ENCODE data around the gene AP3S2.
"Not testable (repeated sequence)": the region's sequence is repeated elsewhere in the genome, so short reads cannot be mapped to it uniquely, and the experiment has no call there.

Gene AP3S2

DNA sequence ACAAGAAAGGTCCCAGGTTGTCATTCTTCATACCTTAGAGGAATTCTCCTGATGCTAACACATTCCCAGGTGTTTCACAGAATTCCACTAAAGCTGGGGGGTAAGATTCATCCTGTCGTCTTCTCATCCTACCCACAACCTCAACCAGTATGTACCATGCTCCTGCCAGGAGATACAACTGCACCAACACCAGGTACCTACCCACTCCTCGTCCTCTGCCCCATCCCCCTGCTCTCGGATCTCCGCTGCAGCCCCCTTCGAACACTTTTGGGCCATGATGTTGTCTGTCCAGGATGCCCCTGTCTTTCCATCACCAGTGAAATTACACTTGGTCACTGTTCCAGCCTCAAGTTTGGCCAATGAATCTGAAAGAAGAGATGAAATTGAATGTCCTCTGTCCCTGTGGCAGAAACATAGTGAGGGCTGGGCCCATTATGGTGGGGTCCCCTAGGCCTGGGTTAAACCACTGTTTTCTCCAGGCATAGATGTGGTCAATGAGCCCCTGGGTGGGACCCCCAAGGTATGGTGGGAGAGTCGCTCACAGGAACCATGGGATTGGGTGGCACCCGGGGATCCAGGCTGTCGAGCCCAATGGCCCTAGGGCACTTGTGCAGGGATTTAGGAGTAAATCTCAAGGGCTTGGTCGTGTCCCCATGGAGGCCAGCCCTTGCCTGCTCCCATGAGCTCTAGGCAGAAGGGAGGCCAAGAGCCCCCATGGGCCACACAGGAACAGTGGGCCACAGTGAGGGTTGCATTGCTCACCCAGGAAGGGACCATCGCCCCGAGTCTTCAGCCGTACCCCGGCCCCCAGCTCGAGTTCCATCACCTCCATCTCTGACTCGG is 9.4 kb upstream of the AP3S2 start:
- DNase-seq (ENCODE audit: low read depth in 3 of 3): no peak

DNA sequence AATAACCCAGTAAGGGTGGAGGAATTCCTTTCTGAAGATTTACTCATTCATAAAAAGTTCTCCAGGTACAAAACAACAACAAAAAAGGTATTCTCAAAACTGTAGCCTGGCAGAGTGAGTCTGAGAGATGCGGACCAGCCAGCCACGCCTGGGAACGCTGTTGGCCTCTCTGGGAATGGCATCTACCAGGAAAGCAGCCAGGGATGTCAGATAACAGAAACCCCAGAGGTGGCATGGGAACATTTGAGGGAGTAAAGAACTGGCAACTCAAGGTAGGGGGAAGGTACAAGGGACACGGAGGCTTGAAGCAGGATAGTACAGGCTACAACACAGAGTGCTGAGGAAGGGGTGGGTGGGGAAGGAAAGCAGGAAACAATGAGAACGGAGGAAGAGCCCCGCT is 7.1 kb upstream of the AP3S2 start:
- no peak for DNase-seq (ENCODE audit: low read depth in 3 of 3)

DNA sequence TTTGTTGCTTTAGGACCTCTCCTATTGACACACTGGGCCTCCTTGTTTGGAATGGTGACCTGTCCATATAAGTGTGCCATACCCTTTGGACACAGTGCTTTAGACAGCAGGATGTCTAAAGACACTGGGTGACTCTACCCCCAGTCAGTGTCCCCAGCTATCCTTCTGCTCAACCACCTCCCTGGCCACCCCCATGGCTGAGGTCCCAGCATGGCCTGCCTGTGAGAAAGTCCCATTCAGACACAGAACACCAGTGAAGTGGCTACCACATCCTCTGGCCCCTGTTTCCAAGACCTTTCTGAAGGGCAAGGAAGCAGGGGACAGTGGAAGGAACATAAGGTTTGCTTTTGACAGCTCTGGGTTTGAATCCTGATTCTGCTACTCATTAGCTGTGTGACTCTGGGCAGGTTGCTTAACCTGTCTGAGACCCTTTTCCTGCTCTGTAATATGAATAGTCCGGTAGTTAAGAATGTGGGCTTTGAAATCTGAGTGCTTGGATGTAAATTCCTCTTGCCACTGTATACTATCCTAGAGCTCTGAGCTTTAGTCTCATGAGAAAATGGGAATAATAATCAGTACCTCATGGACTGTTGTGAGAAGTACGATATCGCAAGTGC is 6.3 kb upstream of the AP3S2 start:
- DNase-seq (ENCODE audit: low read depth in 3 of 3): no peak

DNA sequence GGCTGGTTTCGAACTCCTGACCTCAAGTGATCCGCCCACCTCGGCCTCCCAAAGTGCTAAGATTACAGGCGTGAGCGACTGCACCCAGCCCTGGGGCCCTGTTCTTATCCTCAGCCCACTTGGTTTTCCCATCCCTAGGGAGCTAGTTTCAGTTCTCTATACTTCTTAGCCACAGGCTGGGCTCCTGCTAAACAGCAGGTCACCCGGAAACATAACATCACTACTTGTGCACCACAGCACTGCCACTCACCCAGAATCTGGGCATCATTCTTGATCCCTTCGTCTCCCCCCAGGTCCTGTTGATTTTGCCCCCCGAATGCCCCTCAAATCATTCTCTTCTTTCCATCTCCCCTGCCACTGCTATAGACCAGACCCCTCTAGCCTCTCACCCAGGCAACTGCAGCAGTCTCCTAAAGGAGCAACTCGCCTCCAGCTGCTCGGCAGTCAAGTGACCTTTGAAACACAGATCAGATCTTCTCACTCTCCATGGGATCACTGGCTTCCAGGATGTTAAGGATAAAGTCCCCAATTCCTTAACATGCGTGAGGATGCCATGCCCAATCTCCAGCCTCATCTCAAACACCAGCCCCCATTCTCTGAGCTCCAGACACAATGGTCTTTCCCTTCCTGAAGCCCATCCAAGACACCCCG is 5.6 kb upstream of the AP3S2 start:
- no peak for DNase-seq (ENCODE audit: low read depth in 3 of 3)

DNA sequence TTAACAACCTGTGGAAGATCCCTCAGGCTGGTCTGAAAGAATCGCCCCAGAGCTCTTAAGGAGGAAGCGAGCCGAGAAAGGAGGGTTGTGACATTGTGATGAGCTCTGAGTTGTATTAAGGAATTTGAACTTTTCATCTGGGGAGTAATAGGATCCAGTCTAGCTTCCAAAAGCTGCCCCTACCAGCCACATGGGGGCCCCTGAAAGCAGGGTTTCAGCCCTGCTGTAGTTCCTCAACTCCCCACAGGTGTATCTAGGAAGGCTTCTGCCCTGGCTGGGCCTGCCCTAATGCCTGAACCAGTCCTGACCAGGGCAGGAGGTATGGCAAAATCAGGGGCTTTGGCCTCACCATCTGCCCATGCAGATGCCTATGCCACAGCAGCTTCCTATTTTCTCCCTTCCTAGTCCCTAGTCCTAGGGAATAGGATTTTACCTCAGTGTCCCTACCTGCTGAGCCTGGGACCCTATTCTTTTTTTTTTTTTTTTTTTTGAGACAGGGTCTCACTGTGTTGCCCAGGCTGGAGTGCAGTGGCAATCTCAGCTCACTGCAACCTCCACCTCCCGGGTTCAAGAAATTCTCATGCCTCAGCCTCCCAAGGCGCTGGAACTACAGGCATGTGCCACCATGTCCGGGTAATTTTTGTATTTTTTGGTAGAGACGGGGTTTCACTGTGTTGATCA is 5.0 kb upstream of the AP3S2 start:
- peak in 2 of 3 experiments; percentile 5 to 24 for DNase-seq (ENCODE audit: low read depth in 3 of 3)

DNA sequence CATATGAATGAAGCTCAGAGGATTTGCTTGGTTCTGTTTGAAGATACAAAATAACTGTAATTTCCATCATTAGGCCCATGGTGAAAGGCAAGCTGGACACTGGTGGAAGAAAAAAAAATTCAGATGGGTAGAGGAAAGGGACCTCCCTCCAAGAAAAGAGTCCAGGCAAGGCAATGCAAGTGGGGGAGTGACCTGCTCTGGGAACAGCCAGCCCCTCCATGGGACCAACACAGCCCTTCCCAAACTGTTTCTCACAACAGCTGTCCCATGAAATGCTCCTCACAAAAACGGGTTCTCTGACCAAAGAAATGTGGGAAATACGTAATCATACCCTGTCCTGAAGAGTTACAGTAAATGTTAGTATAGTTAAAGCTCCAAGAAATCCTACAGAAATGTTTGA is 4.4 kb upstream of the AP3S2 start:
- DNase-seq (ENCODE audit: low read depth in 3 of 3): no peak

DNA sequence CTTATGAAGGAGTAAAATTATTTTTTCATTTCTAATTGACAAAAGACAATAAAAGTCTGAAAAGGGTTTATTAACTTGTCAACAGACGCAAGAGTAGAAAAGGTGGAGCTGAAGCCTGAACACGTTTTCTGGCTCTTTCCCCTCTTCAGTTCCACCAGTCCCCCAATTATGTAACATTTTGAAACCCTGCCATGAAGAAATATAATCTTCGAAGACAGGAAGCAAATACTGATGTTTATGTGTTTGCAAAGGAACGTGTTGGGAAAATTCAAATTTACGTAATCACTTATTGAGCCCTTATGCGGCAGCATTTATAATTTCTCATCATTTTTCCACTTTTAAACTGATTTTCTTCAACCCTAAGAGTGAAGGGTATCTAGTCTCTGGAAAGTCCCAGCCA is 767 bp downstream of the AP3S2 start:
- no peak for DNase-seq (ENCODE audit: low read depth in 3 of 3)

DNA sequence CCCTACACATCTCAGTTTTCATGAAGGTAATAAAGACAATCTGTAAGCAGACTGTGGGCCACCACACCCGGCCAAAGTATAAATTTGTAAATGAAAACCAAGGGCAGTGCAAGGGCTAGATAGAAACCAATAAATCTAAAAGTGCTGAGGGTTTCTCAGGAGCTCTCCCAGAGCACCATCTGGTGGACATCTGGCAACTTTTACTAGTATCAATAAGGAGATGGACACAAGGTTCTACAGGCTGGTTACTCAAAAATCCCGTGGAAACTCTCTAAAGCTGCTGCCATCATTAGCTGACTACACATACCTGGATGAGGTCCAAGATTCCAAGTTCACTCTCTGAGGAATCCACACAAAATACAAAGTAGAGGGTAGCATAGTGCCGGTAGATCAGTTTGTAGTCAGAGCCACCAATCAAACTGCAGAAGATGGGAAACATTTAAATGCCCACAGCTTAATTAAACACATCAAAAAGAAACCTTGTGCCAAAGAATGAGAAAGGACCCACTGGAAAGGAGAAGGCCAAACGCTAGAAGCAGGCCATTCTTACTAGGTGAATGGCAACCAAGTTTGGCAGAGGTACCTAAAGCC is 5.5 kb downstream of the AP3S2 start:
- no peak for DNase-seq (ENCODE audit: low read depth in 3 of 3)

DNA sequence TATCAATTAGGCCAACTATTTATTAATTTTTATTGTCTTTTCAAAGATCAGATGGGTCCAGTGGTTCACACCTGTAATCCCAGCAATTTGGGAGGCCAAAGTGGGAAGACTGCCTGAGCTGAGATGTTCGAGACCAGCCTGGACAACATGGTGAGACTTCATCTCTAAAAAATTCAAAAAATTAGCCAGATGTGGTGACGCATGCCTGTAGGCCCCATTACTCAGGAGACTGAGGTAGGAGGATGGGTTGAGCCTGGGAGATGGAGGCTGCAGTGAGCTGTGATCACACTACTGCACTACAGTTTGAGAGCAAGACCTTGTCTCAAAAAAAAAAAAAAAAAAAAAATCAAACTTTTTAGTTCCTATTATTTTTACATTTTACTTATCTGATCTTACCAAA is 8.2 kb downstream of the AP3S2 start:
- DNase-seq (ENCODE audit: low read depth in 3 of 3): no peak

DNA sequence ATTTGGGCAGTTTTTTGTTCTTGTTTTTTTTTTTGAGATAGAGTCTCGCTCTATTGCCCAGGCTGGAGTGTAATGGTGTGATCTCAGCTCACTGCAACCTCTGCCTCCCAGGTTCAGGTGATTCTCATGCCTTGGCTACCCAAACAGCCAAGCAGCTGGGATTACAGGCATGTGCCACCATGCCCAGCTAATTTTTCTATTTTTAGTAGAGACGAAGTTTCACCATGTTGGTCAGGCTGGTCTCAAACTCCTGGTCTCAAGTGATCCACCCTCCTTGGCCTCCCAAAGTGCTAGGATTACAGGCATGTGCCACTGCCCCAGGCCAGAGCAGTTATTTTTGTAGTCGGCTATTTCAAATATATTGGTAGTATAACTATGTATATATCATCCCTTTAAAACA is 8.6 kb downstream of the AP3S2 start:
- DNase-seq (ENCODE audit: low read depth in 3 of 3): not testable (repeated sequence)

DNA sequence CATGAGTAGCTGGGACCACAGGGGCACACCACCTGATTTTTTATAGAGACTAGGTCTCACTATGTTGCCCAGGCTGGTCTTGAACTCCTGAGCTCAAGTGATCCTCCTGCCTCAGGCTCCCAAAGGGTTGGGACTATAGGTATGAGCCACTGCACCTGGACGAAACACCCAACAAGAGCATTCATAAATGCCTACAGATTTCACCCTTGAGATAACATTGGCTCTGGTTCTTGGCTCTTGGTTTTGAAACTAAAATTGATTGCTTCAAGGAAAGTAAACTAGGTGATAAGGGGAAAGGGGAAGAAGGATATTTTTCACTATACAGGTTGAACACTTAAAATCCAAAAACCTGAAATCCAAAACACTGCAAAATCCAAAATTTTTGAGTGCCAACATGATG is 10.3 kb downstream of the AP3S2 start:
- no peak for DNase-seq (ENCODE audit: low read depth in 3 of 3)

DNA sequence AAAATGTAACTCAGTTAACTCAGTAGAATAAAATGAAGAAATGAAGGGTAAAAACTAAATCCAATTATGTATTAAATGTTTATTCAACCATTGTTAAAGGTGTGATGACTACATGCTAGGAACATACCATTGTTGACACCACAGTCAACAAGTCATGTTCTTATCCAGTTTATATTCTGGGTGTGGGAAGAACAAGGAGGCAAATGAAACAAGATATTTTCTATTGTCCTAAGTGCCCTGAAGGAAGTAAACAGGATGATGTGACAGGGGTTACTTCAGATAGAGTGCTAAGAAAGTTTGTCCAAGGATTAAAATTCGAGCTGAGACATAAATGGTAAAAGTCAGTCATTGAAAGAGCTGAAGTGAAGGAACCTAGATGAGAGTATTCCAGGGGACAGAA is 13.1 kb downstream of the AP3S2 start:
- no peak for DNase-seq (ENCODE audit: low read depth in 3 of 3)

DNA sequence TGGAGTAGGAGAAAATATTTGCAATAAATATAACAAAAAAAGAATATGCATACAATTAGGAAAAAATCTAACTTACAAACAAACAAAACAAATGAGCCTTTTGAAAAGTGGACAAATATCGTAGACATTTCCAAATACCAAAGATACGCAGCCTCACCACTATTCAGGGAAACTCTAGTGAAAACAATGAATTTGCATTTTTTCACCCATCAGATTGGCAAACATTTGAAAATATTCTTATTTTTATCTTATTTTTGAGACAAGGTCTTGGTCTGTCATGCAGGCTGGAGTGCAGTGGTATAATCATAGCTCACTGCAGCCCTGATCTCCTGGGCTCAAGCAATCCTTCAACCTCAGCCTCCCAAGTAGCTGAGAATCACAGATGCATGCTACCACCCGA is 15.5 kb downstream of the AP3S2 start:
- DNase-seq (ENCODE audit: low read depth in 3 of 3): no peak

DNA sequence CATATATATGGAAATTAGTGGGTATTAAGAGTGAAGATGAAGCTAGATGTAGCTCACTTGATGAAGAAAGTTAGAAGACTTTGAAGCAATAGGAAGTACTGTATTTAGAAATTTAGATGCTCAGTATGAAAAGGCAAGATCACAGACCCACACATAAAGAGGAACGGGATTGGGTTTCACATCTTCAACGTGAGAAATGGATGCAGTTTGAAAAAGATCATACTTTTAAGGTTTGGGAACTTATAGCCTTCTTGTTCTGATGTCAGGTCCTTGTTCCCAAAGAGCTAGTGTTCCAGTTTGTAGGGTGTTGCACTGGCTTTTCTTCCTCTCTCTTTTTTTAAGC is 16.7 kb downstream of the AP3S2 start:
- no peak for DNase-seq (ENCODE audit: low read depth in 3 of 3)

DNA sequence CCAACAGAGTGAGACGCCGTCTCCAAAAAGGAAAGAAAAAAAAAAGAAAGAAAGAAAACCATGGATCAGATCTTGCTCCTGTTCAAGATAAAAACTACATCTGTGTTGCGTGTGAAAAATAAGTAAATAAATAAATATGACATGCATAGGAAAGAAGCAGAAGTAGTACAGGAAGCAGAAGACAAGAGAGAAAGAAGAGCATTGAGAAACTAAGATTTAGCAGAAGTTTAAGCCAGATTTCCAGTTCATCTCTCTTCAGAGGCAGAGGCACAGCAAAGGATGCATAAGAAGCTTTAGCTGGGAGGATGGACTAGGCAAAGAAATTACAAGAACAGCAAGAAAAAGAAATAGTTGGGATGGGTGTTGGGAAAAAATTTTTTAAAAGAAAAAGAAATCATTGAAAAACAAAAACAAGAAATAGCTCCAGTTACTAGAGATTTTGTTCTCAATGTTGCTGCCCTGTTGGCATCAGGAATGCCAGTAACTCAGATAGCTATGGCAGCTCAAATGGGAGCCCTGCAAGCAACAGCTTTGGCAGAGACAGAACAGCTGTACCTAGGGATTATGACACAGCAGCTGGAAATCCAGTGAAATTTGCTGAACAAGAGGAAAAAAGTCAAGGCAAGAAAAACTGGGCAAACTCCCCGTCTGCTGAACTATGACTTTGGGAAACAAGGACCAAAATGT is 17.3 kb downstream of the AP3S2 start:
- DNase-seq (ENCODE audit: low read depth in 3 of 3): no peak

DNA sequence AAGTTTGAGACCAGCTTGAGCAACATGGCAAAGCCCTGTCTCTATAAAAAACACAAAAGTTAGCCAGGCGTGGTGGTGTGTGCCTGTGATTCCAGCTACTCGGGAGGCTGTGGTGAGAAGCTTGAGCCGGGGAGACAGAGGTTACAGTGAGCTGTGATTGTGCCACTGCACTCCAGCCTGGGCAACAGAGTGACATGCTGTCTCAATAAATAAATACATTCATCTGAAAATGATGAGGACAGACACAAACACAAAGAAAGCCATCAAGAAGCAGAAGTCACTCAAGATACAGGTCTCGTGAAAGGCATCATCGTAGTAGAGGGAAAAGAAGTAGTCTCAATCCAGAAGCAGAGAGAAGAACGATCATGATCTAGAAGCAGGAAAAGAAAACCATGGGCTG is 18.1 kb downstream of the AP3S2 start:
- no peak for DNase-seq (ENCODE audit: low read depth in 3 of 3)

DNA sequence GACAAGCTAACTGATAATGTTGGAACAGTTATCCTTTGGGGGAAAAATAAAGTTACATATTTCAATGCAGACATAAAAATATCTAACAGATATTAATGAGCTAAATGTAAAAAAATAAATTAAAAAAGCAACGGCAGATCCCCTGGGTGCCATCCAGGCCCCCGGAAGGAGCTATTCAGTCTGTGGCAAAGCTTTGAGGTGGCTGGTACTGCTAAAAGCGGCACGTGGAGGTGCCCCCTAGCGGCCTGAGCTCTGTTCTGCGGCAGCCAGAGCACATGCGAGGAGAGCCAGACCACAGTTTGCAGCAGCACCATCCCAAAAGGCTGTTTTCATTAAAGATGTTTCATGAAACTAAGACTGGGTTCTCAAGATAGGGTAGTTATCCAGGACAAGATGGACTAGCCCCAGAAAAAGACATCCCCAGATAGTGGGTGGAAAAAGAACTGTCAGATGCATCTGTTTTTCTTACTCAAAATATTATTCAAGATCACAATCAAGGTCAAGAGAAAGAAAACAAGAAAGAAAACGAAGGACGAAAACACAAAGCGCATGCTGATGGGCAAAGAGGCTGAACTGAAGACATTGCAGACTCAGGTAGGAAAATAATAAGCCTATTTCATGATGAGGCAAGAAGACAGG is 18.7 kb downstream of the AP3S2 start:
- peak; percentile 66 to 82 (median 71) for DNase-seq (ENCODE audit: low read depth in 3 of 3)

DNA sequence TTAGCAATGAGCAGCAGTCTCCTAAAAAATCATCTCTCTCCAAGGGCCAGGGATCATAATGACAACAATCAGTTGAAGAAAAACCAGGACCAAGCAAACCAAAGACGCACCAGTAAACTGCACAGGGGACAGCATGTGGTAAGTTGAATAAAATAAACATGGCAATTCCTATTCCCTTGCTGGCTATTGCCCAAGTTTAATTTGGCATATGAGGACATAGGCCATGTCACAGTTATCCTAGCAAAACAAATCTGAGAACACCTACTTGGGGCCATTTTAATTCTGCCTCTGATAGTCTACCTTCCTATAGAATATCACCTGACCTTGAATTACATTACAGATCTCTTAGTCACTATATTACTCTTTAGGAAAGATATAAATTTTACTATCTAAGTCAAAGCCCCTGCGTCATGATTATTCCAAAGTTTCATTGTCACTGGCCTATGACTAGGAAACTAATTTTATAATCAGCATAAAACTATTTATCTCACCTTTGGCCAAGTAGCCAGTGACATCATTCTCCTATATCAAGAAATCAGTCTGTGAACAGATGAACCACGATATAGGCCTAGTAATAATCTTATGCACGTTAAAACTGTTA is 23.0 kb downstream of the AP3S2 start:
- no peak for DNase-seq (ENCODE audit: low read depth in 3 of 3)

DNA sequence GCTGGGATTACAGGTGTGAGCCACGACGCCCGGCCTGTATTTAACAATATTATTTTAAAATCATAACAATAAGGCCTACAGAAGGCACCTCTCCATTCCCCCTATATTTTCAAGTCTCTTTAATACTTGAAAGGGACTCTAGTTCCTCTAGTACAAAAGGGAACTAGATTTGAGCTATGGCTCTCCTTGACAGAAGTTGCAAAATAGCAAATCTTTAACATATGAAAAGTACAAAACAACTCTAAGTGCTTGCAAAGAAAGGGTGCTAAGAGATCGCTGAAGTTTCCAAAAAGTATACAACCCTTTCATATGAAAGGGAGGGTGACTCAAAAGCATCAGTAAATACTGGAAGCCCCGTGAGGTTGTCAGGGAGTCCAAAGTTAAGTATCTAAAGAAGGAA is 23.8 kb downstream of the AP3S2 start:
- DNase-seq (ENCODE audit: low read depth in 3 of 3): no peak

DNA sequence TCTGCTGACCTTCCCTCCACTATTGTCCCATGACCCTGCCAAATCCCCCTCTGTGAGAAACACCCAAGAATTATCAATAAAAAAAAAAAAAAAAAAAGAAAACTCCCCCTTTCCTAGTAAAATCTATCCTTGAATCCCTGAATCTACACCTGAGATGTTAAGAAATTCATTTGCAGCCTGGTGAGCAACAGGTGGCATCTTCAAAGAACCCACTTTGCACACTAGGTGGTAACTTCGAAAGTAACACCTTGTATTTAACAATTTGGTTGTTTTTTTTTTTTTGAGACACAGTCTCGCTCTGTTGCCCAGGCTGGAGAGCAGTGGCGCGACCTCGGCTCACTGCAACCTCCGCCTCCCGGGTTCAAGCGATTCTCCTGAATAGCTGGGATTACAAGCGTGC is 24.3 kb downstream of the AP3S2 start:
- DNase-seq (ENCODE audit: low read depth in 3 of 3): not testable (repeated sequence)

All from stimulated activated CD4-positive, alpha-beta T cell treated with anti-CD3 and anti-CD28 coated beads, TNF-alpha, amount 100 ng/mL, for 24 hours (primary cell).